GM19351 (cell line): ENCODE data around the gene ETV6.

Source experiments
- ATAC-seq: cut with Tn5 transposase; IDR thresholded peaks from one replicate; pipeline ENCODE4 v1.9.1; 2021; ENCODE audit warnings: mild to moderate bottlenecking, moderate library complexity; ENCODE audit not compliant: unreplicated experiment

Gene ETV6

DNA sequence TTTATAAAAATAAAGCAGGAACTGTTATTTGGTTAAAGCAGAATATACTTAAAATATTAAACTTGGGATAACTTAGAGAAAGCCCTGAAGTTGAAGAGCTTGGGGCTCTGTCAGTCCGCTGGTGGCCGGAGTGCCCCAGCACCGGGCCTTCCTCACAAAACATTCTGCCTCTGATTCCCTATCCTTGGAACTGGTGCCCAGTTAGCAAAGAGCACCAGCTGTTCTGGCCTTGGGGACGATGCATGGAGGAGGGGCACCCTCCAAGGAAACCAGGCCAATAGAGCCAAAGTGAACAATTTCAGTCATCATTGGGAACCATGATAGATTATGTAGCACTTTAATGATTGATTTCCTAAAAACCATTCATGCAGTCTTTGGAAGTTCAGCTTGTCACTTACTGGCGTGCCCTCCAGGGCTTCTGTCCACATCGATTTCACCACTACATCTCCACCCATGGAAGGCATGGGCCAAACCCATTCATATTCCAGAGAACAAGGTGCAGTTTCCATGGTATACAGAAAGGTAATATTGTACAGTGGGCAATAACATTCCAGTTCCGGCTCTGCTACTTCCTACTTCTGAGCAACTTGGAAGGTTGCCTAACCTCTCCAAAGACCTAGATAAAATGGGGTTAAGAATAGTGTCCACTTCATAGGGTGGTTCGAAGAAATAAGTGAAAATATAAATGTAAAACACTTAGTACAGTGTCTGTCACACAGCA, 145.9 kb downstream of the ETV6 start:
- ATAC-seq: no peak

GRCh38 chr12:11795913-11796459, 146.5 kb downstream of the ETV6 start:
- no peak for ATAC-seq

DNA sequence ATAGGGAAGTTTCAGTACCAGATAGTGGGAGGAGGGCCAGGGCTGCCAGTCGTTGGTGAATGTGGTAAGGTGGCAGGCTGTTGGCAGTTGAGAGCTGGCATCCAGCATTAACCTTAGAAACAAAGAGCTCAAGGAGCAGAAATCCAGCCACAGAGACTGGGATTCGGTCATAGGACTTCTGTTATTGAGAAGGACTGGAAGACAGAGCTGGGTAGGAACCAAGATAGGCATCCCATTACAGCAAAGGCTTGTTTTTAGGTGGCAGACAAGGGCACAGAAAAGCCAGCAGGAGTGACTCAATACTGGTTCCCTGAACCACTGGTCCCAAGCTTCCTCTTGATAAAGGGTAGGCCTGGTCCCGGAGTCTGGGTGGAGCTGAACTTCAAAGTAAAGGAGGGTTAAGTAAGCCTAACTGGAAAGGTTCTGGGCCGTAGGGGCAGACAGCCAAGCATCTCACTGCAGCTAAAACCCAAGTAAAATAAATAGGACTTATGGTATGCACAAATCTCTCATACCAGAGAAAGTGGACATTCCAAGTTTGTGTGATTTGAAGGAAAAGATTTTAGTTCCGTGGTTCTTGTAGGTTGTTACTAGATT, 147.9 kb downstream of the ETV6 start:
- ATAC-seq: no peak

DNA sequence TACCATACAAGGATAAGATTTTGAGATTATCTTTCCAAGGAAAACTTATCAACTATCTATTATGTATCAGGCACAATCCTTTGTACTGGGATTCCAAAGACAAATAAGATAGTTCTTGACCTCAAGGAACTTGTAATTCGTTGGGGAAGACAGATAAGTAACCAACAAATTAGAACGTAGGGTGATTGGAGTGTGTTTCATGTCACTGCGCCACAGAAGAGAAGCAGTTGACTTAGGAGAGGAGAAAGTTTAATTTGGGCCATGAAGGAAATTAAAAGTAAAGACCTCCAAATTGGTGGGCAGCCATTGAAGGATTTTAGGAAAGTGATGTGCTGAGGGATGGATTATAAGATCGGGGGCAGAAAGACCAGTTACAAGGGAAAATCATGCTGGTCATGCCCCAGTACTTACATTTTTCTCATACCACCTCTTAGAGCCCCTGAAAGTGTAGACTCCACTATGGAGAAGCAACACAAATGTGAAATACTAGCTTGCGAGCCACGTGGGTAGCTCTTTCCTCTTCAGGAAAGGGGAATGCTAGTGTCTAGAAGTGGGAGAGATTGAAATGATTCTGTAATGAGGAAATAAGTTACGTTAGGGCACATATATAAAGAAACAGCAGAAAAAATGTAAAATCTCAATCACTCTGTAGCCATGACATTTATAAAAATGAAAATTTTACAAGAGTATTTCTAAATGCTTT, 148.7 kb downstream of the ETV6 start:
- ATAC-seq: no peak

DNA sequence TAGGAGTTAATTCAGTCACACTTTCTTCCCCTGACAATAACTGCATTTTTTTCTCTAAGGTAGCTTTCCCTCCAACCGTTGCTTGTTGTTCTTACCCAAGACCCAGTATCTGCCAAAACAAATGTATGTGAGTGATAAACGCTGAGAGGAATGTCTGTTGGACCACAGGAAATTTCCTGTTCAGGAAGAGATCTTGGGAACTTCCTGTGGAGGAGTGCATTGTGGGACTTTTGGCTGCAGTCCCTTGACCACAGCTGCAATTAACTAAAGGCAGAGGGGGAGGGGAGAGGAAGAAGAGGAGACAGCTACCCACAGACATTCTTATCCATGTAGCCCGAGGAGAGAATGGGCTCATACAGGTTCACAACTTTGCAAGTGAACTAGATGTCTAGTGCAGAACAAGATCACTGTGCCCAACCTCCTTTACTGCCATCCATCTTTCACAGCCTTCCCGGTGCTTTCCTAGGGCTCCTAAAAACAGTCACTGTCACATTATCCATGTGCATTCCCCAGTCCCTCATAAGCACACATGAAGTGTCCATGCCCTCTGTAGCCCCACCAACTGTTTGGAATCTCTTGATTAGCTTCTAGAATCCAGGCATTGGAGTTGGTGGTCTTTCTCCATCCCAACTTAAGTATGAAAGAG, 149.5 kb downstream of the ETV6 start:
- ATAC-seq: no peak

DNA sequence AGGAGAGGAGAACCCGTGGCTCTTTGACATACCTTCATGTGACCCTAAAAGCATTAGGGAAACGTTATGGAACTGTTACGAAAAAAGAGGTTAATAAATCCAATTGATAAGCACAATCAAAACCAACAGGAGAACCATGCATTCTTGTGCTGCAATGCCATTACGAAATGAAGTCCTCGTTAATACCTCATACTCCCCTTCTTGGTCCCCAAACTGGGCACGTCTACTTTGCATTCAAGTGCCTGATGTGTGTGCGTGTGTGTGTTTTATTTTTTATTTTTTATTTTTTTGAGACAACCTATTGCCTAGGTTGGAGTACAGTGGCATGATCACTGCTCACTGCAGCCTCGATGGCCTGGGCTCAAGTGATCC, 150.0 kb downstream of the ETV6 start:
- no peak for ATAC-seq

GRCh38 chr12:11801643-11802042, 152.2 kb downstream of the ETV6 start:
- no peak for ATAC-seq

DNA sequence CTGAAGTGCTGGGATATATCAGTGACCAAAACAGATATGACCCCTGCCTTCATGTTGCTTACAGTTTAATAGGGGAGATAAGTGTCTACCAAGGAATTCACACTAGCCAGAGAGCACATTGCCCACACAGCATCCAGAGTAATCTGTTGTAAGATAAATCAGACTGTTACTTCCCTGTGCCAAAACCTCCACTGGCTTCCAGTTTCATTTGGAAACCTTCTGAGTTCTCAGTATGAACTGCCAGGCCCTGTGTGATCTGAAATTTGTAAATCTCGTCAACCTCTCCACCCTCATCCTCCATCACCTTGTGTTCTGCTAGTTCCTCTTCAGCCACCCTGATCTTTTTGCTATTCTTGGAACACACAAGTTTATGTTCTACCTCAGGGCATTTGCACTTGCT, 154.7 kb downstream of the ETV6 start:
- no peak for ATAC-seq

DNA sequence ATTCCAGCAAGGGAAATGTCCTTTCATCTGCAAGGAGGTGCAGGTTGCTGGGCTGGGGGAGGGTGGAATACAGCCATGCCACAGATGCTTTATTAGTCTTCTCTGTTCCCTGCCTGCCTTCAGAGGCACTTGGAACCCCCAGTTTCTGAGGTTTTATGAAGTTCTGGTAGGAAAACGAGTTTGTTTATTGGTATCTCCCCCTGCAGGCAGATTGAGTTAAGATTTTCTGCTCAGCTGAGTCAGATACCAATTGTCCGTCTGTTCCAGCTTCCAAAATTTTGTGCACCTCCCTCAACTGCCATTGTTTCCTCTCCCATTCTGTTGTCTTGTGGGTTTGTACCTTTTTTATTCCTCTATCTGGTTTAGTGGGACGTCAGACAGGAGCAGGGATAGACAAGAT, 155.6 kb downstream of the ETV6 start:
- ATAC-seq: no peak

GRCh38 chr12:11805680-11806079, 156.2 kb downstream of the ETV6 start:
- no peak for ATAC-seq

DNA sequence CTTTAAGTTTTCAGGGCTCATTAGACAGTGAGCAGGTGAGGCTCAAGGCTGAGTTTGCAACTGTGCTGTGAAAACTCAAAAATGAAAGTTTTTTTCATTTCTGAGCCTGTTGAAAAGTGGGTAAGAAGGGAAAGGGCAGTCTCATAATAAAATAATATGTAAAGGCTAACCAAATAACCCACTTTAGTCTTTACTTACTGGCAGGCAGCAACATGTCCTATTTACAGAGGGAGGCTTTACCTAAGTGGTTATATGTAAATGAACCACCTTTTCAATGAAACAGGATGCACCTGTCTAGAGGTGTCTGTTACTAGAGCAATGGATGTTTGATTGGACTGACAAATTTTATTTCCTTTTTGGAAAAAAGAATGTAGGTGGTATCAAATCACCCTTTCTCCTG, 158.0 kb downstream of the ETV6 start:
- no peak for ATAC-seq

GRCh38 chr12:11808931-11809330, 159.5 kb downstream of the ETV6 start:
- ATAC-seq: no peak

GRCh38 chr12:11810206-11810545, 160.7 kb downstream of the ETV6 start:
- ATAC-seq: no peak

DNA sequence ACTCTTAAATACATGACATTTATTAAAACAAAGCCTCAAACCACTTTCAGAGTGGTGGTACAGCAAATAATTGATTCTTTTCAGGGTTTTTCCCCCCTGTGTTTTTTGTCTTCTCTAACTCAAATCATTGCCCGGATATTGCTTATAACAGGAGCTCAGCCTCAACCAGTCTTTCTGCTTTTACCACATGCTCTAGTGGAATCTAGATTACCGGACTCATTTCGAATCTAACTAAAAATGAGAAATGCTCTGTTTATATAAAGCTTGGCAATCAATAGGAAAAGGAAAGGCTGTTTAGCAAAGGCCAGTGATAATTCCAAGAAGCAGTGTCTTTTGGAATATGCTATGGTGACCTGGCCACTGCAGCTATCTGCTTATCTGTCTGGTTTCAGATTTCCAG, 161.5 kb downstream of the ETV6 start:
- no peak for ATAC-seq

DNA sequence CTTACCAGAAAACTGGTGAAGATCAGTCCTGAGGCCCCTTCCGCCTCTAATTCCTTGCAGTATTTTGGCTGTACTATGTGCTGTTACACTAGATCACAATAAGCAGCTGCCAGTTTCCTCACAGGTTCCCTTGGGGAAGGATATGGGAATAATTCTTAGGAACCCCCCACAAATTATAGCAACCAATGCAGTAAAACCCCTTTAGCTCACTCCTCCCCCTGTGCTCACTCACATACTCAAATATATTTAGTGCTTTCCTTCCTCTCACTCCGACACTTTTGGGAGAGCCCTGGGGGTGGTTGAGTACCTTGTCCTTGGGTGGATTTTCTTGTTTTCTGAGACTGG, 162.7 kb downstream of the ETV6 start:
- ATAC-seq: no peak

DNA sequence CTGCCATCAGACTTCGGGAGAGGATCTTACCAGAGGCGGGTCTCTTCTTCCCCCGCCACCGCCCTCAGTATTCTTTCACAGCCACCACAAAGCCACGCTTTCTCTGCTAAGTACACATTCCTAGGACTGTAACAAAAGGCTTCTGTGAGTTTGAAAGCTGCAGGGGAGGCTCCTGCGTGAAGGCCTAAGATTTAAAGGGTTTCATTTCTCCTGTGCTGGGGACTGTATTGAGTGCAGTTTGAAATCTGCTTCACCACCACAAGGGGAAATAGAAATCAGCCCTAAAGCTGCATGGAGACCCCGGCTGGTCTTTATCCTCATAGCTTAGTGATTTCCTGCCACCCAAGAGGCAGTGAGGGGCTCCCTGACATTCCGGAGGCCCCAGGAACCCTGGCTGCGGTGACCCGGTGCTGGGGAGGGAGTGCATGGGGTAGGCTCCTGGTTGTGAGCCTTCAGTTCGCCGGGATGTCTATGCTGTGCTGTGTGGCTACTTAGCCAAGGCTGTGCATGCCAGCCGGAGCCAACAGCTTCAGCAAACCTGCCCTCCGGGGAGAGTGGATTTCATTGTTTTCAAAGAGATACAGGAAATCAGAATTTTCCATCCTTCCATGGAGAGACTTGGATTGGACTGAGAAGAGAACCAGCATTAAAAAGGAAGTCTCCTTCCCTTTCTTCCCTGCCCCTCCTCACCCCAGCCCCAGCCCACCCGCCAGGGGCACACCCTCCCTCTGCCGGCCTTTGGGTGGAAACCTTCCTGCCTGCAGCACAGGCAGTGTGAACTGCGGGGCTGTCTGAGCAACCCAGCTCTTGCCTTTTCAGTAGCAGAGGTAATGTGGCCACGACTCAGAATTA, 163.3 kb downstream of the ETV6 start:
- peak; percentile 73 for ATAC-seq

DNA sequence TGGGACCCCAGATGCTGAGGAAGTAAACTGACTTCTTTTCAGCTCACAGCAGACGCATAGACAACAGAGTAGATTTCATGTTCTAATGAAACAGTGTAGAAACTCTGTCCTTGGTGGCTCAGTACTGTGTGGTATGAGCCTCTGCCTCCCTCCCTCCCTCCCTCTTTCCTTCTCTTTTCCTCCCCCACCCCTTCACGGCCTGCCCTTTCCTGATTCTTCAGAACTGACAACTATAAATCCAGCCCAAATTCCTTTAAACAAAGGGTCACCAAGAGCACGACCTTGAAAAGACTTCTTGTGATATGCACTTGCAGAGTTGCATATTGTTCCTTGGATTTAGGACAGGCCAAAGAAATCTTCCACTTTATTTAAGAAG, 164.0 kb downstream of the ETV6 start:
- no peak for ATAC-seq

- ATAC-seq: no peak
Measured at GRCh38 chr12:11814374-11814773, 164.9 kb downstream of the ETV6 start.

- no peak for ATAC-seq
Measured at GRCh38 chr12:11815397-11815796, 165.9 kb downstream of the ETV6 start.

DNA sequence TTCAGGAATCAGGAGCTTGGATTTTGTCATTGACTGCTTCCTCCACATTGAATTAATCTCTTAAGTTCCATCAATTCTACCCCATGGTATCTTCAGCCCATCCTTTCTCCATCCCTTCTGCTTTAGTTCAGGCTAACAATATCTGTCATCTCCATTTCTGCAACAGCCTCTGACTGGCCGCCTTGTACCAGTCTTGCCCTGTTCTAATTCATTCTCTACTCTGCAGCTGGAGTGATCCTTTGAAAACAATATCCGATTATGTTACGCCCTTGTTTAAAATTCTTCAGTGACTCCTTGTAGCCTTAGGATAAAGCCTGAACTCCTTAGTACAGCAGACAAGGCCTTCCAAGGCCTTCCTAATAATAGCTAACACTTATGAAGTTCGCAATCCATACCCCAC, 170.2 kb downstream of the ETV6 start:
- ATAC-seq: no peak

DNA sequence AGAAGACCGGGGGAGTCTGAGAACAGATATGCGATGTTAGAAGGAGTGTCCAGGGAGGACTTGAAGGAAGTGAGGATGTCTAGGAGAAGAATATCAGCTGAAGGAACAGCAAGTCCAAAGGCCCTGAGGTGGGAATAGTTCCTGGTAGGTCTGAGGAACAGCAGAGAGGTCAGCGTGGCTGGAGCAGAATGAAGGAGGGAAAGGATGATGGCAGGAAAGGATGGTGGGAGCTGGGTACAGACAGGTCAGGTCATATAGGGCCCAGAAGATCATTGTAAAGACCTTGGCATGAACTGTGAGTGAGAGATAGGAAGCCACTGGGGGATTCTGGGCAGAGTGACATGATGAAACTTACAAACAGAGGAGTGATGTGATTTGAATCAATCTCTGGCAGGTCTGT, 171.0 kb downstream of the ETV6 start:
- no peak for ATAC-seq
